ENCODE measurements around the gene CCDC33.

DNA sequence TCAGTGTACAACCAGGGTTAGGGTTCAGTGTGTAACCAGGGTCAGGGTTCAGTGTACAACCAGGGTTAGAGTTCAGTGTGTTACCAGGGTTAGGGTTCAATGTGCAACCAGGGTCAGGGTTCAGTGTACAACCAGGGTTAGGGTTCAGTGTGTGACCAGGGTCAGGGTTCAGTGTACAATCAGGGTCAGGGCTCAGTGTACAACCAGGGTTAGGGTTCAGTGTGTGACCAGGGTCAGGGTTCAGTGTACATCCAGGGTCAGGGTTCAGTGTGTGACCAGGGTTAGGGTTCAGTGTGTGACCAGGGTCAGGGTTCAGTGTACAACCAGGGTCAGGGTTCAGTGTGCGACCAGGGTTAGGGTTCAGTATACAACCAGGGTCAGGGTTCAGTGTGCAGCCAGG lies 98.0 kb downstream of the CCDC33 start:
- TF ChIP-seq, protein P1, sequence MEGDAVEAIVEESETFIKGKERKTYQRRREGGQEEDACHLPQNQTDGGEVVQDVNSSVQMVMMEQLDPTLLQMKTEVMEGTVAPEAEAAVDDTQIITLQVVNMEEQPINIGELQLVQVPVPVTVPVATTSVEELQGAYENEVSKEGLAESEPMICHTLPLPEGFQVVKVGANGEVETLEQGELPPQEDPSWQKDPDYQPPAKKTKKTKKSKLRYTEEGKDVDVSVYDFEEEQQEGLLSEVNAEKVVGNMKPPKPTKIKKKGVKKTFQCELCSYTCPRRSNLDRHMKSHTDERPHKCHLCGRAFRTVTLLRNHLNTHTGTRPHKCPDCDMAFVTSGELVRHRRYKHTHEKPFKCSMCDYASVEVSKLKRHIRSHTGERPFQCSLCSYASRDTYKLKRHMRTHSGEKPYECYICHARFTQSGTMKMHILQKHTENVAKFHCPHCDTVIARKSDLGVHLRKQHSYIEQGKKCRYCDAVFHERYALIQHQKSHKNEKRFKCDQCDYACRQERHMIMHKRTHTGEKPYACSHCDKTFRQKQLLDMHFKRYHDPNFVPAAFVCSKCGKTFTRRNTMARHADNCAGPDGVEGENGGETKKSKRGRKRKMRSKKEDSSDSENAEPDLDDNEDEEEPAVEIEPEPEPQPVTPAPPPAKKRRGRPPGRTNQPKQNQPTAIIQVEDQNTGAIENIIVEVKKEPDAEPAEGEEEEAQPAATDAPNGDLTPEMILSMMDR (IDR thresholded peaks at IDR 0.05; ENCODE audit: insufficient read depth, low read length), result no peak
- TF ChIP-seq REST (IDR thresholded peaks at IDR 0.05; ENCODE audit: insufficient replicate concordance, low read depth), result no peak

All from HL-60 (cell line).